Measurements from ENCODE around the gene TBC1D22A. TPM values are rescaled to one million over a fixed set of nuclear protein-coding genes. Genes with fewer than 3 reads are reported as not detected.

Gene TBC1D22A
- total RNA-seq, 4 donors from 2014 or later: 31.2 to 111 (median 41.8) TPM

GRCh38 chr22:47148956-47149728, 386.7 kb downstream of the TBC1D22A start:
- Histone ChIP-seq H3K4me1 (peaks cover 0 to 2% (median 0%) of the 10 kb centered on the region in 4 donors), H3K27me3 (no peaks in the 10 kb centered on the region), H3K4me3 (no peak overlapping the region), H3K27ac (no peak overlapping the region), H3K36me3 (no peaks in the 10 kb centered on the region), H3K9me3 (no peaks in the 10 kb centered on the region)
- no peak for DNase-seq
- intact Hi-C loops (cut with DNase I; ENCODE audit: low total_unique reads): no loop called here
- TF ChIP-seq CTCF (IDR thresholded peaks at IDR 0.05) (no peak), POLR2A (IDR thresholded peaks at IDR 0.05) (no peak), POLR2AphosphoS5 (IDR thresholded peaks at IDR 0.05) (no peak), EP300 (IDR thresholded peaks at IDR 0.05; ENCODE audit: low read depth) (no peak)
- in situ Hi-C loops (cut with MboI; ENCODE audit: low pct_ligation_motif_present in 1 of 4, low pct_unique_long_range_greater_than_20kb in 1 of 4, low sequenced_read_pairs in 3 of 4): no loop called here
- WGBS, 2 donors (ENCODE audit: low coverage in 1 of 2): 69 to 86% methylated on average over 13 to 26 of the region's 31 CpGs

- no peaks in the 10 kb centered on the region for H3K4me1 ChIP-seq
- 93% methylated on average over 13 of the region's 13 CpGs; no CpG with 5 or more reads in 1 of the 2 donors for WGBS, 2 donors (ENCODE audit: low coverage in 1 of 2)
- no peak overlapping the region for H3K27ac ChIP-seq
- TF ChIP-seq POLR2A (IDR thresholded peaks at IDR 0.05) (no peak), CTCF (IDR thresholded peaks at IDR 0.05) (no peak), EP300 (IDR thresholded peaks at IDR 0.05; ENCODE audit: low read depth) (no peak), POLR2AphosphoS5 (IDR thresholded peaks at IDR 0.05) (no peak)
- intact Hi-C loops (cut with DNase I; ENCODE audit: low total_unique reads): no loop called here
- no peak for DNase-seq
- in situ Hi-C loops (cut with MboI; ENCODE audit: low pct_ligation_motif_present in 1 of 4, low pct_unique_long_range_greater_than_20kb in 1 of 4, low sequenced_read_pairs in 3 of 4): no loop called here
- H3K4me3 ChIP-seq: no peak overlapping the region
- no peaks in the 10 kb centered on the region for H3K36me3 ChIP-seq
- H3K9me3 ChIP-seq: no peaks in the 10 kb centered on the region
- H3K27me3 ChIP-seq: no peaks in the 10 kb centered on the region
These were observed 387.5 kb downstream of the TBC1D22A start for GRCh38 chr22:47149976-47150375.

- intact Hi-C loops (cut with DNase I; ENCODE audit: low total_unique reads) (no loop called here), in situ Hi-C loops (cut with MboI; ENCODE audit: low pct_ligation_motif_present in 1 of 4, low pct_unique_long_range_greater_than_20kb in 1 of 4, low sequenced_read_pairs in 3 of 4) (no loop called here)
These were observed 388.0 kb downstream of the TBC1D22A start for GRCh38 chr22:47150426-47150825.

GRCh38 chr22:47151064-47151463, 388.6 kb downstream of the TBC1D22A start:
- intact Hi-C loops (cut with DNase I; ENCODE audit: low total_unique reads) (no loop called here), in situ Hi-C loops (cut with MboI; ENCODE audit: low pct_ligation_motif_present in 1 of 4, low pct_unique_long_range_greater_than_20kb in 1 of 4, low sequenced_read_pairs in 3 of 4) (no loop called here)
- Histone ChIP-seq H3K4me3 (no peak overlapping the region), H3K27ac (no peak overlapping the region), H3K4me1 (no peaks in the 10 kb centered on the region), H3K9me3 (no peaks in the 10 kb centered on the region), H3K27me3 (no peaks in the 10 kb centered on the region), H3K36me3 (no peaks in the 10 kb centered on the region)
- 94 to 100% methylated on average over 1 to 19 of the region's 19 CpGs for WGBS, 2 donors (ENCODE audit: low coverage in 1 of 2)
- TF ChIP-seq POLR2AphosphoS5 (IDR thresholded peaks at IDR 0.05): no peak
- TF ChIP-seq POLR2A (IDR thresholded peaks at IDR 0.05): no peak
- TF ChIP-seq EP300 (IDR thresholded peaks at IDR 0.05; ENCODE audit: low read depth): no peak
- no peak for TF ChIP-seq CTCF (IDR thresholded peaks at IDR 0.05)
- no peak for DNase-seq

More at GRCh38 chr22:47150426-47150825, 388.0 kb downstream of the TBC1D22A start:
- 93 to 100% methylated on average over 2 to 21 of the region's 21 CpGs for WGBS, 2 donors (ENCODE audit: low coverage in 1 of 2)
- Histone ChIP-seq H3K4me3 (no peak overlapping the region), H3K4me1 (no peaks in the 10 kb centered on the region), H3K36me3 (no peaks in the 10 kb centered on the region), H3K27ac (no peak overlapping the region), H3K9me3 (no peaks in the 10 kb centered on the region), H3K27me3 (no peaks in the 10 kb centered on the region)
- no peak for TF ChIP-seq EP300 (IDR thresholded peaks at IDR 0.05; ENCODE audit: low read depth)
- TF ChIP-seq CTCF (IDR thresholded peaks at IDR 0.05): no peak
- TF ChIP-seq POLR2AphosphoS5 (IDR thresholded peaks at IDR 0.05): no peak
- TF ChIP-seq POLR2A (IDR thresholded peaks at IDR 0.05): no peak
- DNase-seq: no peak

Data from transverse colon (tissue), 4 donors.